Measurements from ENCODE around the gene C2orf66. TPM values are rescaled to one million over a fixed set of nuclear protein-coding genes. Genes with fewer than 3 reads are reported as not detected.
A peak's percentile ranks its signal among the peaks of the same experiment; 100 is the strongest.

Gene C2orf66
- polyA plus RNA-seq, 1 donor (not counting 4 experiments of a cell fraction or from before 2014, with no cell fraction given), result 2.9 TPM

- Histone ChIP-seq H3K9me3 (ENCODE audit: control insufficient read depth, low read depth, low read length) (no peaks in the 10 kb centered on the region), H3K4me1 (ENCODE audit: control insufficient read depth, extremely low read depth, insufficient read depth, low read length) (peaks cover 7% of the 10 kb centered on the region), H3K9me1 (ENCODE audit: control insufficient read depth, extremely low read depth, insufficient read depth, low read length) (no peaks in the 10 kb centered on the region), H3K9ac (ENCODE audit: control insufficient read depth, extremely low read depth, insufficient read depth, low read length) (no peak overlapping the region), H3K27ac (ENCODE audit: control insufficient read depth, insufficient read depth, low read length) (no peak overlapping the region), H3K36me3 (ENCODE audit: control insufficient read depth in 2 of 2, extremely low read depth in 1 of 2, insufficient read depth in 2 of 2, low read length in 2 of 2) (peaks cover 1 to 5% of the 10 kb centered on the region in 2 experiments), H3K4me2 (ENCODE audit: control insufficient read depth, extremely low read depth, insufficient read depth, low read depth, low read length) (no peak overlapping the region), H3K4me3 (ENCODE audit: control insufficient read depth in 2 of 3, extremely low read depth in 1 of 3, insufficient read depth in 2 of 3, low read depth in 1 of 3, low read length in 3 of 3) (no peak overlapping the region), H3K79me2 (ENCODE audit: control insufficient read depth, insufficient read depth, low read length) (no peaks in the 10 kb centered on the region), H2AFZ (ENCODE audit: control insufficient read depth, low read length) (no peak overlapping the region), H3K27me3 (ENCODE audit: control insufficient read depth, extremely low read depth, insufficient read depth, low read length) (no peaks in the 10 kb centered on the region), H4K20me1 (ENCODE audit: control insufficient read depth, extremely low read depth, insufficient read depth, low read length) (no peaks in the 10 kb centered on the region)
- FAIRE-seq (no peak), DNase-seq (ENCODE audit: low read depth, low spot score) (peak; percentile 15)
- dilution Hi-C loops (cut with MboI; ENCODE audit: extremely low pct_ligation_motif_present, low sequenced_read_pairs), result no loop called here
- no peak for TF ChIP-seq EZH2 (IDR thresholded peaks at IDR 0.05; ENCODE audit: low read length)
- TF ChIP-seq, protein P1, sequence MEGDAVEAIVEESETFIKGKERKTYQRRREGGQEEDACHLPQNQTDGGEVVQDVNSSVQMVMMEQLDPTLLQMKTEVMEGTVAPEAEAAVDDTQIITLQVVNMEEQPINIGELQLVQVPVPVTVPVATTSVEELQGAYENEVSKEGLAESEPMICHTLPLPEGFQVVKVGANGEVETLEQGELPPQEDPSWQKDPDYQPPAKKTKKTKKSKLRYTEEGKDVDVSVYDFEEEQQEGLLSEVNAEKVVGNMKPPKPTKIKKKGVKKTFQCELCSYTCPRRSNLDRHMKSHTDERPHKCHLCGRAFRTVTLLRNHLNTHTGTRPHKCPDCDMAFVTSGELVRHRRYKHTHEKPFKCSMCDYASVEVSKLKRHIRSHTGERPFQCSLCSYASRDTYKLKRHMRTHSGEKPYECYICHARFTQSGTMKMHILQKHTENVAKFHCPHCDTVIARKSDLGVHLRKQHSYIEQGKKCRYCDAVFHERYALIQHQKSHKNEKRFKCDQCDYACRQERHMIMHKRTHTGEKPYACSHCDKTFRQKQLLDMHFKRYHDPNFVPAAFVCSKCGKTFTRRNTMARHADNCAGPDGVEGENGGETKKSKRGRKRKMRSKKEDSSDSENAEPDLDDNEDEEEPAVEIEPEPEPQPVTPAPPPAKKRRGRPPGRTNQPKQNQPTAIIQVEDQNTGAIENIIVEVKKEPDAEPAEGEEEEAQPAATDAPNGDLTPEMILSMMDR (optimal IDR thresholded peaks at IDR 0.05 in 1 of 3, IDR thresholded peaks at IDR 0.05 in 1 of 3, conservative IDR thresholded peaks at IDR 0.05 in 1 of 3; ENCODE audit: extremely low read depth in 1 of 3, insufficient read depth in 2 of 3, low read length in 3 of 3), result no peak
Measured at GRCh38 chr2:196836440-196836839, 27.3 kb upstream of the C2orf66 start.

GRCh38 chr2:196830701-196831100 lies 21.5 kb upstream of the C2orf66 start:
- TF ChIP-seq, protein P1 (optimal IDR thresholded peaks at IDR 0.05 in 1 of 3, IDR thresholded peaks at IDR 0.05 in 1 of 3, conservative IDR thresholded peaks at IDR 0.05 in 1 of 3; ENCODE audit: extremely low read depth in 1 of 3, insufficient read depth in 2 of 3, low read length in 3 of 3), result no peak
- no peak for TF ChIP-seq EZH2 (IDR thresholded peaks at IDR 0.05; ENCODE audit: low read length)
- FAIRE-seq, result no peak
- Histone ChIP-seq H3K4me2 (ENCODE audit: control insufficient read depth, extremely low read depth, insufficient read depth, low read depth, low read length) (no peak overlapping the region), H3K4me3 (ENCODE audit: control insufficient read depth in 2 of 3, extremely low read depth in 1 of 3, insufficient read depth in 2 of 3, low read depth in 1 of 3, low read length in 3 of 3) (no peak overlapping the region), H3K9me3 (ENCODE audit: control insufficient read depth, low read depth, low read length) (no peaks in the 10 kb centered on the region), H3K79me2 (ENCODE audit: control insufficient read depth, insufficient read depth, low read length) (no peaks in the 10 kb centered on the region), H3K4me1 (ENCODE audit: control insufficient read depth, extremely low read depth, insufficient read depth, low read length) (no peaks in the 10 kb centered on the region), H2AFZ (ENCODE audit: control insufficient read depth, low read length) (no peak overlapping the region), H3K9me1 (ENCODE audit: control insufficient read depth, extremely low read depth, insufficient read depth, low read length) (no peaks in the 10 kb centered on the region), H3K36me3 (ENCODE audit: control insufficient read depth in 2 of 2, extremely low read depth in 1 of 2, insufficient read depth in 2 of 2, low read length in 2 of 2) (peaks cover 0 to 1% of the 10 kb centered on the region in 2 experiments), H4K20me1 (ENCODE audit: control insufficient read depth, extremely low read depth, insufficient read depth, low read length) (no peaks in the 10 kb centered on the region), H3K27me3 (ENCODE audit: control insufficient read depth, extremely low read depth, insufficient read depth, low read length) (no peaks in the 10 kb centered on the region), H3K27ac (ENCODE audit: control insufficient read depth, insufficient read depth, low read length) (no peak overlapping the region), H3K9ac (ENCODE audit: control insufficient read depth, extremely low read depth, insufficient read depth, low read length) (no peak overlapping the region)
- DNase-seq (ENCODE audit: low read depth, low spot score), result no peak
- dilution Hi-C loops (cut with MboI; ENCODE audit: extremely low pct_ligation_motif_present, low sequenced_read_pairs), result no loop called here

Measured in keratinocyte (primary cell).